ENCODE results near the gene LRWD1. TPM values are rescaled to one million over a fixed set of nuclear protein-coding genes. Genes with fewer than 3 reads are reported as not detected.

Gene LRWD1
- total RNA-seq, 1 donor from 2014 or later: 11.2 TPM

GRCh38 chr7:102467581-102468477 lies 3.0 kb downstream of the LRWD1 start:
- no peak for DNase-seq
- Histone ChIP-seq H3K4me3 (no peak overlapping the region), H3K9me3 (replicated peaks) (no peaks in the 10 kb centered on the region), H3K4me1 (peaks cover 38% of the 10 kb centered on the region), H3K36me3 (peaks cover 13% of the 10 kb centered on the region), H3K27me3 (ENCODE audit: low read depth) (no peaks in the 10 kb centered on the region), H3K27ac (replicated peaks) (no peak overlapping the region)
- intact Hi-C loops (cut with micrococcal nuclease): no loop called here
- no peak for TF ChIP-seq CTCF (IDR thresholded peaks at IDR 0.05; ENCODE audit: borderline replicate concordance)

- H3K4me1 ChIP-seq: peaks cover 30% of the 10 kb centered on the region
- peaks cover 22% of the 10 kb centered on the region for H3K36me3 ChIP-seq
- H3K9me3 ChIP-seq (replicated peaks): no peaks in the 10 kb centered on the region
- no peak for DNase-seq
- H3K27ac ChIP-seq (replicated peaks): no peak overlapping the region
- TF ChIP-seq CTCF (IDR thresholded peaks at IDR 0.05; ENCODE audit: borderline replicate concordance): no peak
- intact Hi-C loops (cut with micrococcal nuclease): no loop called here
- H3K27me3 ChIP-seq (ENCODE audit: low read depth): no peaks in the 10 kb centered on the region
- H3K4me3 ChIP-seq: no peak overlapping the region
These were observed 3.9 kb downstream of the LRWD1 start for GRCh38 chr7:102468478-102469350.

GRCh38 chr7:102469351-102469971 lies 4.7 kb downstream of the LRWD1 start:
- DNase-seq: no peak
- peaks cover 24% of the 10 kb centered on the region for H3K36me3 ChIP-seq
- no peak for TF ChIP-seq CTCF (IDR thresholded peaks at IDR 0.05; ENCODE audit: borderline replicate concordance)
- intact Hi-C loops (cut with micrococcal nuclease): no loop called here
- peaks cover 22% of the 10 kb centered on the region for H3K4me1 ChIP-seq
- H3K27ac ChIP-seq (replicated peaks): no peak overlapping the region
- H3K27me3 ChIP-seq (ENCODE audit: low read depth): no peaks in the 10 kb centered on the region
- no peak overlapping the region for H3K4me3 ChIP-seq
- H3K9me3 ChIP-seq (replicated peaks): no peaks in the 10 kb centered on the region

GRCh38 chr7:102469972-102470825 lies 5.4 kb downstream of the LRWD1 start:
- DNase-seq: no peak
- no peaks in the 10 kb centered on the region for H3K9me3 ChIP-seq (replicated peaks)
- H3K27ac ChIP-seq (replicated peaks): no peak overlapping the region
- peaks cover 17% of the 10 kb centered on the region for H3K4me1 ChIP-seq
- peaks cover 24% of the 10 kb centered on the region for H3K36me3 ChIP-seq
- no peak for TF ChIP-seq CTCF (IDR thresholded peaks at IDR 0.05; ENCODE audit: borderline replicate concordance)
- H3K4me3 ChIP-seq: no peak overlapping the region
- intact Hi-C loops (cut with micrococcal nuclease): no loop called here
- H3K27me3 ChIP-seq (ENCODE audit: low read depth): no peaks in the 10 kb centered on the region

- H3K4me1 ChIP-seq: peaks cover 1% of the 10 kb centered on the region
- H3K9me3 ChIP-seq (replicated peaks): no peaks in the 10 kb centered on the region
- no peak for DNase-seq
- intact Hi-C loops (cut with micrococcal nuclease): no loop called here
- H3K27ac ChIP-seq (replicated peaks): no peak overlapping the region
- H3K4me3 ChIP-seq: no peak overlapping the region
- H3K36me3 ChIP-seq: peaks cover 27% of the 10 kb centered on the region
- H3K27me3 ChIP-seq (ENCODE audit: low read depth): no peaks in the 10 kb centered on the region
- no peak for TF ChIP-seq CTCF (IDR thresholded peaks at IDR 0.05; ENCODE audit: borderline replicate concordance)
These were observed 7.0 kb downstream of the LRWD1 start for GRCh38 chr7:102471791-102472125.
